ENCODE data around the gene WWTR1. TPM values are rescaled to one million over a fixed set of nuclear protein-coding genes. Genes with fewer than 3 reads are reported as not detected.

WWTR1 gene
- total RNA-seq, 1 experiment from 2014 or later: 73.5 TPM

- H3K9me2 ChIP-seq (ENCODE audit: insufficient read depth): no peaks in the 10 kb centered on the region
- H2AFZ ChIP-seq: no peak overlapping the region
- H3F3A ChIP-seq (ENCODE audit: insufficient read depth, low read depth): no peaks in the 10 kb centered on the region
- no peak for DNase-seq
- no TSS peak for BruUV-seq (replicated peaks)
- no peaks in the 10 kb centered on the region for H3K36me3 ChIP-seq (ENCODE audit: low read depth)
- H3K79me2 ChIP-seq (ENCODE audit: low read depth): no peaks in the 10 kb centered on the region
- no peak overlapping the region for H3K4me2 ChIP-seq
- H3K4me1 ChIP-seq (replicated peaks; ENCODE audit: insufficient read depth): peaks cover 10% of the 10 kb centered on the region
- no peak for TF ChIP-seq CTCF (conservative IDR thresholded peaks at IDR 0.05)
- TF ChIP-seq EZH2 (IDR thresholded peaks at IDR 0.05; ENCODE audit: low read depth): no peak
- no peak overlapping the region for H3K27ac ChIP-seq
- H3K27me3 ChIP-seq (ENCODE audit: insufficient read depth, low read depth): no peaks in the 10 kb centered on the region
- ChIA-PET CTCF (interaction anchor here (0.6 kb wide), 2 partner anchors 220 to 275 kb away, joined by 3 to 5 read pairs; no protein-coding TSS in a partner anchor), POLR2A (ENCODE audit: unreplicated experiment) (interaction anchor here (1.0 kb wide), 1 partner anchor 119 kb away, joined by 10 read pairs; the partner anchor contains the start of gene TM4SF1)
- intact Hi-C loops (cut with micrococcal nuclease; ENCODE audit: unreplicated experiment): loop anchor here (10.0 kb wide), 1 partner anchor 728 kb away; no protein-coding TSS in a partner anchor
- H4K20me1 ChIP-seq (ENCODE audit: insufficient read depth): no peaks in the 10 kb centered on the region
- no peaks in the 10 kb centered on the region for H3K9me3 ChIP-seq (ENCODE audit: insufficient read depth, low read depth)
- no peak overlapping the region for H3K4me3 ChIP-seq
Observed at GRCh38 chr3:149496891-149497290, 160.9 kb downstream of the WWTR1 start.

- Histone ChIP-seq H3K79me2 (ENCODE audit: low read depth) (no peaks in the 10 kb centered on the region), H3K4me2 (no peak overlapping the region), H4K20me1 (ENCODE audit: insufficient read depth) (no peaks in the 10 kb centered on the region), H3F3A (ENCODE audit: insufficient read depth, low read depth) (no peaks in the 10 kb centered on the region), H2AFZ (no peak overlapping the region), H3K9me2 (ENCODE audit: insufficient read depth) (no peaks in the 10 kb centered on the region), H3K4me3 (no peak overlapping the region), H3K9me3 (ENCODE audit: insufficient read depth, low read depth) (no peaks in the 10 kb centered on the region), H3K36me3 (ENCODE audit: low read depth) (no peaks in the 10 kb centered on the region), H3K4me1 (replicated peaks; ENCODE audit: insufficient read depth) (no peaks in the 10 kb centered on the region), H3K27me3 (ENCODE audit: insufficient read depth, low read depth) (no peaks in the 10 kb centered on the region), H3K27ac (no peak overlapping the region)
- CTCF ChIA-PET: interaction anchor here (0.7 kb wide), 2 partner anchors 274 to 1740 kb away, joined by 4 read pairs; no protein-coding TSS in a partner anchor
- POLR2A ChIA-PET (ENCODE audit: unreplicated experiment): no interaction called here
- no peak for DNase-seq
- BruUV-seq (replicated peaks): no TSS peak
- intact Hi-C loops (cut with micrococcal nuclease; ENCODE audit: unreplicated experiment): loop anchor here (10.0 kb wide), 1 partner anchor 729 kb away; no protein-coding TSS in a partner anchor
- TF ChIP-seq EZH2 (IDR thresholded peaks at IDR 0.05; ENCODE audit: low read depth) (no peak), CTCF (conservative IDR thresholded peaks at IDR 0.05) (no peak)
Observed at GRCh38 chr3:149495581-149496125, 162.2 kb downstream of the WWTR1 start.

- Histone ChIP-seq H3K9me2 (ENCODE audit: insufficient read depth) (no peaks in the 10 kb centered on the region), H3K4me2 (no peak overlapping the region), H4K20me1 (ENCODE audit: insufficient read depth) (no peaks in the 10 kb centered on the region), H3K36me3 (ENCODE audit: low read depth) (no peaks in the 10 kb centered on the region), H2AFZ (no peak overlapping the region), H3K27me3 (ENCODE audit: insufficient read depth, low read depth) (no peaks in the 10 kb centered on the region), H3K4me1 (replicated peaks; ENCODE audit: insufficient read depth) (no peaks in the 10 kb centered on the region), H3K27ac (no peak overlapping the region), H3K79me2 (ENCODE audit: low read depth) (no peaks in the 10 kb centered on the region), H3K9me3 (ENCODE audit: insufficient read depth, low read depth) (no peaks in the 10 kb centered on the region), H3F3A (ENCODE audit: insufficient read depth, low read depth) (no peaks in the 10 kb centered on the region), H3K4me3 (no peak overlapping the region)
- no peak for DNase-seq
- CTCF ChIA-PET: interaction anchor here (0.6 to 0.7 kb wide), 3 partner anchors 68 to 1740 kb away, joined by 3 to 5 read pairs (median 4); no protein-coding TSS in a partner anchor
- POLR2A ChIA-PET (ENCODE audit: unreplicated experiment): no interaction called here
- intact Hi-C loops (cut with micrococcal nuclease; ENCODE audit: unreplicated experiment): loop anchor here (10.0 kb wide), 1 partner anchor 730 kb away; no protein-coding TSS in a partner anchor
- BruUV-seq (replicated peaks): no TSS peak
- no peak for TF ChIP-seq CTCF (conservative IDR thresholded peaks at IDR 0.05)
- TF ChIP-seq EZH2 (IDR thresholded peaks at IDR 0.05; ENCODE audit: low read depth): no peak
Observed at GRCh38 chr3:149494759-149495580, 162.9 kb downstream of the WWTR1 start.
